Upper lobe of left lung (tissue), 6 donors: ENCODE measurements around the gene C1orf232. TPM values are rescaled to one million over a fixed set of nuclear protein-coding genes. Genes with fewer than 3 reads are reported as not detected.
A peak's percentile ranks its signal among the peaks of the same experiment; 100 is the strongest.

ENCODE experiments used
- ATAC-seq, 2 donors: fragments of 200-7000 bp; cut with Tn5 transposase; one replicate each; pipeline ENCODE4 v1.9.1; 2022; ENCODE audit warnings: mild to moderate bottlenecking in 2 of 2, moderate library complexity in 2 of 2; ENCODE audit not compliant: low FRiP score in 2 of 2
- DNase-seq, 2 donors: peaks; one replicate each; pipeline ENCODE4 v3.0.0-alpha.2; 2019 to 2020
- H3K27ac ChIP-seq, 4 donors: fragments of 200-600 bp; sonication (generic); one replicate each; pipeline ENCODE4 v1.5.1; 2016 to 2019
- H3K27me3 ChIP-seq, 4 donors: fragments of 200-600 bp; sonication (generic); one replicate each; pipeline ENCODE4 v1.5.1; 2017 to 2019
- H3K36me3 ChIP-seq, 4 donors: fragments of 200-600 bp; sonication (generic); one replicate each; pipeline ENCODE4 v1.5.1; 2016 to 2019
- H3K4me1 ChIP-seq, 4 donors: fragments of 200-600 bp; sonication (generic); one replicate each; pipeline ENCODE4 v1.5.1; 2018 to 2019
- H3K4me3 ChIP-seq, 4 donors: fragments of 200-600 bp; sonication (generic); one replicate each; pipeline ENCODE4 v1.5.1; 2017 to 2019; ENCODE audit warnings: mild to moderate bottlenecking in 2 of 4, moderate library complexity in 1 of 4
- H3K9me3 ChIP-seq, 4 donors: fragments of 200-600 bp; sonication (generic); one replicate each; pipeline ENCODE4 v1.5.1; 2018 to 2019
- EP300 ChIP-seq, 4 donors: sonication (generic); formaldehyde crosslinking; IDR thresholded peaks; one replicate each; pipeline ENCODE4 v1.5.1; 2017; ENCODE audit warnings: antibody characterized with exemption in 4 of 4, control low read depth in 2 of 4
- POLR2A ChIP-seq, 4 donors: fragments of 450-650 bp; IDR thresholded peaks; one replicate each; pipeline ENCODE4 v1.5.1; 2016 to 2017; ENCODE audit warnings: antibody characterized with exemption in 4 of 4, mild to moderate bottlenecking in 2 of 4
- POLR2AphosphoS5 ChIP-seq, 2 donors: sonication (generic); formaldehyde crosslinking; IDR thresholded peaks; one replicate each; pipeline ENCODE4 v1.5.1; 2017; ENCODE audit warnings: antibody characterized with exemption in 2 of 2
- WGBS, 2 donors: methylation state at CpG; one replicate each; pipeline ENCODE4 v1.1.5; 2017 to 2018; 5-methylcytosine and 5-hydroxymethylcytosine counted together
- total RNA-seq, 6 donors: library from RNA; depleted of rRNA in 4 of 6; stranded (reverse); fragments of >200 nt in 4 of 6; gene quantifications; one replicate each; pipeline versions ENCODE4 v1.1.0 to v1.2.1, GENCODE V29; 2016 to 2021
- TF ChIP-seq, protein P1 (sequence below), 6 experiments: fragments of 450-650 bp in 4 of 6; fragments of 200-600 bp in 2 of 6; sonication (generic) in 2 of 6; IDR thresholded peaks; one replicate each; pipeline ENCODE4 v1.5.1; 2016 to 2019; ENCODE audit warnings: antibody characterized with exemption in 6 of 6
- donor health status: DM: no; HTN: no; CAD: no; lungs with moderate emphysema.
- donor health status: DM: no; HTN: yes; CAD: no; lungs with severe emphysema.

C1orf232 gene
- total RNA-seq, 6 donors from 2014 or later = not detected

DNA sequence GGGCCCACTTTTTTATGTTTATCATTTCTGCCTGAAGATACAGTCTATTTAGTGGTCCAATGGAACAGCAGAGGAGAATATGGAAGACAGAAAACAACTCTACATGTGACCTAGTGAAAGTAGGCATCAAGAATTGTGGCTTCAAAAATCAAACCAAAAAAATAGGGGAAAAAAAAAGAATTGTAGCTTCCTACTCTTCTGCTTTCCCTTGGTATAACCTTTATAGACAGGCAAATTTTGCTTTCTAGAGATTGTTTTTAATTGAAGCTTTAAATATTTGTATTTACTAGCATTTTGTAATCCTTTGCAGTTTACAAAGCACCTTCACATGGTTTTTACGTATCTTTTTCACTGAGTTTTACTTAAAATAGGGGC lies 42.8 kb downstream of the C1orf232 start:
- DNase-seq = no peak
- no peak for TF ChIP-seq EP300 (IDR thresholded peaks at IDR 0.05)
- TF ChIP-seq POLR2A (IDR thresholded peaks at IDR 0.05) = no peak
- TF ChIP-seq, protein P1, sequence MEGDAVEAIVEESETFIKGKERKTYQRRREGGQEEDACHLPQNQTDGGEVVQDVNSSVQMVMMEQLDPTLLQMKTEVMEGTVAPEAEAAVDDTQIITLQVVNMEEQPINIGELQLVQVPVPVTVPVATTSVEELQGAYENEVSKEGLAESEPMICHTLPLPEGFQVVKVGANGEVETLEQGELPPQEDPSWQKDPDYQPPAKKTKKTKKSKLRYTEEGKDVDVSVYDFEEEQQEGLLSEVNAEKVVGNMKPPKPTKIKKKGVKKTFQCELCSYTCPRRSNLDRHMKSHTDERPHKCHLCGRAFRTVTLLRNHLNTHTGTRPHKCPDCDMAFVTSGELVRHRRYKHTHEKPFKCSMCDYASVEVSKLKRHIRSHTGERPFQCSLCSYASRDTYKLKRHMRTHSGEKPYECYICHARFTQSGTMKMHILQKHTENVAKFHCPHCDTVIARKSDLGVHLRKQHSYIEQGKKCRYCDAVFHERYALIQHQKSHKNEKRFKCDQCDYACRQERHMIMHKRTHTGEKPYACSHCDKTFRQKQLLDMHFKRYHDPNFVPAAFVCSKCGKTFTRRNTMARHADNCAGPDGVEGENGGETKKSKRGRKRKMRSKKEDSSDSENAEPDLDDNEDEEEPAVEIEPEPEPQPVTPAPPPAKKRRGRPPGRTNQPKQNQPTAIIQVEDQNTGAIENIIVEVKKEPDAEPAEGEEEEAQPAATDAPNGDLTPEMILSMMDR (IDR thresholded peaks at IDR 0.05) = no peak
- TF ChIP-seq POLR2AphosphoS5 (IDR thresholded peaks at IDR 0.05) = no peak
- Histone ChIP-seq H3K27me3 (no peaks in the 10 kb centered on the region), H3K4me1 (peaks cover 38 to 64% (median 49%) of the 10 kb centered on the region in 4 donors), H3K27ac (peak overlapping the region; percentile 28 to 85 (median 70)), H3K4me3 (no peak overlapping the region), H3K36me3 (no peaks in the 10 kb centered on the region), H3K9me3 (no peaks in the 10 kb centered on the region)
- WGBS, 2 donors = 40 to 44% methylated on average over 1 of the region's 1 CpG
- ATAC-seq = no peak

GRCh38 chr1:26125382-26125781 lies 43.4 kb downstream of the C1orf232 start:
- Histone ChIP-seq H3K27ac (peak overlapping the region in 2 of 4 donors; percentile 39 to 85), H3K27me3 (no peaks in the 10 kb centered on the region), H3K4me3 (no peak overlapping the region), H3K4me1 (peaks cover 38 to 64% (median 50%) of the 10 kb centered on the region in 4 donors), H3K9me3 (no peaks in the 10 kb centered on the region), H3K36me3 (no peaks in the 10 kb centered on the region)
- TF ChIP-seq, protein P1 (IDR thresholded peaks at IDR 0.05) = no peak
- TF ChIP-seq POLR2A (IDR thresholded peaks at IDR 0.05) (no peak), POLR2AphosphoS5 (IDR thresholded peaks at IDR 0.05) (no peak), EP300 (IDR thresholded peaks at IDR 0.05) (no peak)
- ATAC-seq (no peak), DNase-seq (no peak)

- H3K27ac ChIP-seq = peak overlapping the region in 2 of 4 donors; percentile 39 to 85
- H3K4me1 ChIP-seq = peaks cover 38 to 64% (median 50%) of the 10 kb centered on the region in 4 donors
- H3K36me3 ChIP-seq = peaks cover 0 to 3% (median 0%) of the 10 kb centered on the region in 4 donors
- no peak overlapping the region for H3K4me3 ChIP-seq
- ATAC-seq (no peak), DNase-seq (no peak)
- no peaks in the 10 kb centered on the region for H3K9me3 ChIP-seq
- 66 to 67% methylated on average over 4 of the region's 4 CpGs for WGBS, 2 donors
- TF ChIP-seq POLR2A (IDR thresholded peaks at IDR 0.05) (no peak), EP300 (IDR thresholded peaks at IDR 0.05) (no peak), POLR2AphosphoS5 (IDR thresholded peaks at IDR 0.05) (no peak)
- TF ChIP-seq, protein P1 (IDR thresholded peaks at IDR 0.05) = no peak
- no peaks in the 10 kb centered on the region for H3K27me3 ChIP-seq
Measured at GRCh38 chr1:26124418-26125331, 44.1 kb downstream of the C1orf232 start.

GRCh38 chr1:26122988-26123973 lies 45.5 kb downstream of the C1orf232 start:
- no peak for ATAC-seq
- Histone ChIP-seq H3K4me1 (peaks cover 36 to 64% (median 49%) of the 10 kb centered on the region in 4 donors), H3K9me3 (no peaks in the 10 kb centered on the region), H3K4me3 (no peak overlapping the region), H3K27ac (peak overlapping the region in 3 of 4 donors; percentile 5 to 67 (median 39)), H3K27me3 (no peaks in the 10 kb centered on the region), H3K36me3 (peaks cover 0 to 15% (median 0%) of the 10 kb centered on the region in 4 donors)
- no peak for DNase-seq
- TF ChIP-seq POLR2AphosphoS5 (IDR thresholded peaks at IDR 0.05) (no peak), POLR2A (IDR thresholded peaks at IDR 0.05) (no peak)
- WGBS, 2 donors = 82 to 84% methylated on average over 7 of the region's 7 CpGs
